Measurements from ENCODE around the gene BCL6. TPM values are rescaled to one million over a fixed set of nuclear protein-coding genes. Genes with fewer than 3 reads are reported as not detected.

Gene BCL6
- total RNA-seq, 2 experiments from 2014 or later, result 76.6 to 79.6 TPM

GRCh38 chr3:187678726-187679268, 66.5 kb downstream of the BCL6 start:
- no peak for TF ChIP-seq CTCF (IDR thresholded peaks at IDR 0.05)
- H3K4me1 Mint-ChIP-seq (ENCODE audit: low read depth), result no peaks in the 10 kb centered on the region

GRCh38 chr3:187677604-187678003, 67.7 kb downstream of the BCL6 start:
- Mint-ChIP-seq H3K9me3 (no peaks in the 10 kb centered on the region), H3K4me1 (ENCODE audit: low read depth) (no peaks in the 10 kb centered on the region), H3K27ac (no peak overlapping the region), H3K36me3 (ENCODE audit: low read depth) (no peaks in the 10 kb centered on the region), H3K4me3 (no peak overlapping the region), H3K27me3 (peaks cover 67% of the 10 kb centered on the region)
- TF ChIP-seq CTCF (IDR thresholded peaks at IDR 0.05), result no peak
- ATAC-seq (ENCODE audit: poor library complexity), result no peak
- Histone ChIP-seq H3K9me3 (ENCODE audit: control insufficient read depth in 1 of 2, insufficient read depth in 1 of 2, low read length in 2 of 2) (no peaks in the 10 kb centered on the region), H3K4me1 (ENCODE audit: insufficient read depth, low read length) (no peaks in the 10 kb centered on the region), H3K27ac (ENCODE audit: low read depth in 1 of 2, low read length in 2 of 2) (no peak overlapping the region), H3K36me3 (ENCODE audit: insufficient read depth, low read length) (no peaks in the 10 kb centered on the region), H3K4me3 (ENCODE audit: low read length) (no peak overlapping the region), H3K27me3 (ENCODE audit: control insufficient read depth in 1 of 2, insufficient read depth in 2 of 2, low read length in 2 of 2) (peaks cover 11 to 19% of the 10 kb centered on the region in 2 experiments)
- no peak for DNase-seq
- POLR2A ChIA-PET, result no interaction called here
- intact Hi-C loops (cut with DNase I, micrococcal nuclease), result loop anchor here (2.0 to 10.0 kb wide), 2 partner anchors 457 to 833 kb away; partner anchors contain the start of gene ADIPOQ (in 1 of the 2)
- CTCF ChIA-PET, result no interaction called here

More at GRCh38 chr3:187678726-187679268, 66.5 kb downstream of the BCL6 start:
- H3K9me3 ChIP-seq (ENCODE audit: control insufficient read depth in 1 of 2, insufficient read depth in 1 of 2, low read length in 2 of 2), result no peaks in the 10 kb centered on the region
- DNase-seq, result peak in 4 of 14 experiments; percentile 10 to 40 (median 32)
- no peaks in the 10 kb centered on the region for H3K4me1 ChIP-seq (ENCODE audit: insufficient read depth, low read length)
- no peak overlapping the region for H3K4me3 ChIP-seq (ENCODE audit: low read length)
- ATAC-seq (ENCODE audit: poor library complexity), result no peak
- Mint-ChIP-seq H3K36me3 (ENCODE audit: low read depth) (no peaks in the 10 kb centered on the region), H3K27me3 (peaks cover 63% of the 10 kb centered on the region), H3K4me3 (no peak overlapping the region), H3K27ac (no peak overlapping the region), H3K9me3 (no peaks in the 10 kb centered on the region)
- no peaks in the 10 kb centered on the region for H3K36me3 ChIP-seq (ENCODE audit: insufficient read depth, low read length)
- H3K27me3 ChIP-seq (ENCODE audit: control insufficient read depth in 1 of 2, insufficient read depth in 2 of 2, low read length in 2 of 2), result peaks cover 10 to 14% of the 10 kb centered on the region in 2 experiments
- CTCF ChIA-PET, result interaction anchor here (0.6 to 3.1 kb wide), 8 partner anchors 11 to 1465 kb away, joined by 3 to 75 read pairs (median 4); no protein-coding TSS in a partner anchor
- H3K27ac ChIP-seq (ENCODE audit: low read depth in 1 of 2, low read length in 2 of 2), result no peak overlapping the region
- POLR2A ChIA-PET, result no interaction called here
- intact Hi-C loops (cut with DNase I, micrococcal nuclease), result loop anchor here (1.0 to 10.0 kb wide), 3 partner anchors 359 to 834 kb away; partner anchors contain the start of gene ADIPOQ (in 1 of the 2)

GRCh38 chr3:187673012-187673411, 72.3 kb downstream of the BCL6 start:
- Mint-ChIP-seq H3K4me1 (ENCODE audit: low read depth) (no peaks in the 10 kb centered on the region), H3K9me3 (no peaks in the 10 kb centered on the region), H3K36me3 (ENCODE audit: low read depth) (no peaks in the 10 kb centered on the region), H3K27me3 (peaks cover 85% of the 10 kb centered on the region), H3K4me3 (no peak overlapping the region), H3K27ac (no peak overlapping the region)
- intact Hi-C loops (cut with DNase I, micrococcal nuclease), result loop anchor here in 1 of 2 experiments (10.0 kb wide), 1 partner anchor 828 kb away; the partner anchor contains the start of gene ADIPOQ
- no peaks in the 10 kb centered on the region for H3K4me1 ChIP-seq (ENCODE audit: insufficient read depth, low read length)
- H3K27ac ChIP-seq (ENCODE audit: low read depth in 1 of 2, low read length in 2 of 2), result no peak overlapping the region
- H3K4me3 ChIP-seq (ENCODE audit: low read length), result no peak overlapping the region
- peaks cover 22 to 58% of the 10 kb centered on the region in 2 experiments for H3K27me3 ChIP-seq (ENCODE audit: control insufficient read depth in 1 of 2, insufficient read depth in 2 of 2, low read length in 2 of 2)
- ChIA-PET CTCF (no interaction called here), POLR2A (no interaction called here)
- peaks cover 0 to 9% of the 10 kb centered on the region in 2 experiments for H3K9me3 ChIP-seq (ENCODE audit: control insufficient read depth in 1 of 2, insufficient read depth in 1 of 2, low read length in 2 of 2)
- H3K36me3 ChIP-seq (ENCODE audit: insufficient read depth, low read length), result no peaks in the 10 kb centered on the region
- no peak for TF ChIP-seq CTCF (IDR thresholded peaks at IDR 0.05)
- DNase-seq (no peak), ATAC-seq (ENCODE audit: poor library complexity) (no peak)

Other genes starting within 250 kb of the BCL6 start
- gene SST, start 75.1 kb downstream of the BCL6 start, total RNA-seq, result not detected
- not detected for gene RTP2, start 42.9 kb downstream of the BCL6 start, total RNA-seq